MG63 (cell line): ENCODE measurements around the gene PRDM2. TPM values are rescaled to one million over a fixed set of nuclear protein-coding genes. Genes with fewer than 3 reads are reported as not detected.
A peak's percentile ranks its signal among the peaks of the same experiment; 100 is the strongest.

ENCODE experiments used
- DNase-seq: peaks from one replicate; pipeline ENCODE4 v3.0.0-alpha.2; 2020
- H3K27me3 ChIP-seq: fragments of 250-450 bp; sonication (Bioruptor Pico); 2 replicates; pipeline ENCODE4 v1.5.1; 2020; ENCODE audit warnings: mild to moderate bottlenecking, moderate library complexity
- H3K36me3 ChIP-seq: fragments of 250-450 bp; sonication (Bioruptor Pico); 2 replicates; pipeline ENCODE4 v1.5.1; 2020; ENCODE audit warnings: mild to moderate bottlenecking, moderate library complexity
- H3K4me3 ChIP-seq: fragments of 250-450 bp; sonication (Bioruptor Pico); 2 replicates; pipeline ENCODE4 v1.5.1; 2020; ENCODE audit warnings: mild to moderate bottlenecking, moderate library complexity
- H3K9me3 ChIP-seq: fragments of 250-450 bp; sonication (Bioruptor Pico); 2 replicates; pipeline ENCODE4 v1.5.1; 2020; ENCODE audit warnings: mild to moderate bottlenecking, moderate library complexity
- total RNA-seq: library from RNA; depleted of rRNA; stranded (reverse); fragments of >200 nt; shearing (Covaris generic); gene quantifications from 2 replicates; pipeline ENCODE4 v1.2.3, GENCODE V29; 2014; ENCODE audit warnings: low replicate concordance

The PRDM2 gene
- total RNA-seq, 1 experiment from 2014 or later, result 0.79 TPM

GRCh38 chr1:13769830-13770229 is 69.8 kb downstream of the PRDM2 start:
- Histone ChIP-seq H3K9me3 (no peaks in the 10 kb centered on the region), H3K36me3 (peaks cover 35% of the 10 kb centered on the region), H3K4me3 (no peak overlapping the region), H3K27me3 (no peaks in the 10 kb centered on the region)
- DNase-seq, result no peak

GRCh38 chr1:13770743-13771142 is 70.8 kb downstream of the PRDM2 start:
- Histone ChIP-seq H3K9me3 (no peaks in the 10 kb centered on the region), H3K27me3 (no peaks in the 10 kb centered on the region), H3K36me3 (peaks cover 44% of the 10 kb centered on the region), H3K4me3 (no peak overlapping the region)
- DNase-seq, result no peak

GRCh38 chr1:13771745-13772144 is 71.8 kb downstream of the PRDM2 start:
- H3K27me3 ChIP-seq, result no peaks in the 10 kb centered on the region
- H3K4me3 ChIP-seq, result no peak overlapping the region
- peaks cover 54% of the 10 kb centered on the region for H3K36me3 ChIP-seq
- H3K9me3 ChIP-seq, result no peaks in the 10 kb centered on the region
- no peak for DNase-seq

- Histone ChIP-seq H3K27me3 (no peaks in the 10 kb centered on the region), H3K4me3 (no peak overlapping the region), H3K9me3 (no peaks in the 10 kb centered on the region), H3K36me3 (peaks cover 56% of the 10 kb centered on the region)
- no peak for DNase-seq
Measured at GRCh38 chr1:13772271-13772670, 72.3 kb downstream of the PRDM2 start.

- Histone ChIP-seq H3K9me3 (no peaks in the 10 kb centered on the region), H3K36me3 (peaks cover 64% of the 10 kb centered on the region), H3K27me3 (no peaks in the 10 kb centered on the region), H3K4me3 (no peak overlapping the region)
- no peak for DNase-seq
Measured at GRCh38 chr1:13774121-13774520, 74.1 kb downstream of the PRDM2 start.

- Histone ChIP-seq H3K4me3 (no peak overlapping the region), H3K36me3 (peaks cover 64% of the 10 kb centered on the region), H3K27me3 (no peaks in the 10 kb centered on the region), H3K9me3 (no peaks in the 10 kb centered on the region)
- no peak for DNase-seq
Measured at GRCh38 chr1:13775459-13775858, 75.5 kb downstream of the PRDM2 start.

- H3K36me3 ChIP-seq, result peaks cover 65% of the 10 kb centered on the region
Measured at GRCh38 chr1:13775916-13776315, 75.9 kb downstream of the PRDM2 start.

GRCh38 chr1:13778431-13778830 is 78.4 kb downstream of the PRDM2 start:
- H3K9me3 ChIP-seq, result no peaks in the 10 kb centered on the region
- no peaks in the 10 kb centered on the region for H3K27me3 ChIP-seq
- no peak for DNase-seq
- peaks cover 78% of the 10 kb centered on the region for H3K36me3 ChIP-seq
- no peak overlapping the region for H3K4me3 ChIP-seq

More at GRCh38 chr1:13775916-13776315, 75.9 kb downstream of the PRDM2 start:
- no peaks in the 10 kb centered on the region for H3K27me3 ChIP-seq
- no peak overlapping the region for H3K4me3 ChIP-seq
- H3K9me3 ChIP-seq, result no peaks in the 10 kb centered on the region
- no peak for DNase-seq

GRCh38 chr1:13779930-13780329 is 79.9 kb downstream of the PRDM2 start:
- DNase-seq, result peak; percentile 43
- Histone ChIP-seq H3K36me3 (peaks cover 80% of the 10 kb centered on the region), H3K4me3 (no peak overlapping the region), H3K27me3 (no peaks in the 10 kb centered on the region), H3K9me3 (no peaks in the 10 kb centered on the region)

GRCh38 chr1:13780780-13781179 is 80.8 kb downstream of the PRDM2 start:
- Histone ChIP-seq H3K27me3 (no peaks in the 10 kb centered on the region), H3K9me3 (no peaks in the 10 kb centered on the region), H3K36me3 (peaks cover 74% of the 10 kb centered on the region), H3K4me3 (no peak overlapping the region)
- no peak for DNase-seq

- Histone ChIP-seq H3K36me3 (peaks cover 70% of the 10 kb centered on the region), H3K4me3 (no peak overlapping the region), H3K9me3 (no peaks in the 10 kb centered on the region), H3K27me3 (no peaks in the 10 kb centered on the region)
- no peak for DNase-seq
Measured at GRCh38 chr1:13781228-13781627, 81.2 kb downstream of the PRDM2 start.

GRCh38 chr1:13781907-13782633 is 82.1 kb downstream of the PRDM2 start:
- no peak overlapping the region for H3K4me3 ChIP-seq
- no peak for DNase-seq
- H3K36me3 ChIP-seq, result peaks cover 70% of the 10 kb centered on the region
- H3K27me3 ChIP-seq, result no peaks in the 10 kb centered on the region
- no peaks in the 10 kb centered on the region for H3K9me3 ChIP-seq

GRCh38 chr1:13782634-13783360 is 82.8 kb downstream of the PRDM2 start:
- no peak for DNase-seq

GRCh38 chr1:13783551-13783950 is 83.6 kb downstream of the PRDM2 start:
- Histone ChIP-seq H3K27me3 (no peaks in the 10 kb centered on the region), H3K9me3 (no peaks in the 10 kb centered on the region), H3K36me3 (peaks cover 75% of the 10 kb centered on the region), H3K4me3 (no peak overlapping the region)
- DNase-seq, result no peak

More at GRCh38 chr1:13782634-13783360, 82.8 kb downstream of the PRDM2 start:
- no peaks in the 10 kb centered on the region for H3K9me3 ChIP-seq
- H3K36me3 ChIP-seq, result peaks cover 75% of the 10 kb centered on the region
- no peaks in the 10 kb centered on the region for H3K27me3 ChIP-seq
- H3K4me3 ChIP-seq, result no peak overlapping the region

GRCh38 chr1:13784971-13785370 is 85.0 kb downstream of the PRDM2 start:
- peaks cover 68% of the 10 kb centered on the region for H3K36me3 ChIP-seq
- H3K27me3 ChIP-seq, result no peaks in the 10 kb centered on the region
- no peaks in the 10 kb centered on the region for H3K9me3 ChIP-seq
- DNase-seq, result no peak
- H3K4me3 ChIP-seq, result no peak overlapping the region

- H3K4me3 ChIP-seq, result no peak overlapping the region
- H3K9me3 ChIP-seq, result no peaks in the 10 kb centered on the region
- peaks cover 58% of the 10 kb centered on the region for H3K36me3 ChIP-seq
- no peak for DNase-seq
- H3K27me3 ChIP-seq, result no peaks in the 10 kb centered on the region
Measured at GRCh38 chr1:13786541-13786940, 86.6 kb downstream of the PRDM2 start.

- no peaks in the 10 kb centered on the region for H3K27me3 ChIP-seq
- H3K36me3 ChIP-seq, result peaks cover 52% of the 10 kb centered on the region
- H3K9me3 ChIP-seq, result no peaks in the 10 kb centered on the region
- H3K4me3 ChIP-seq, result no peak overlapping the region
- no peak for DNase-seq
Measured at GRCh38 chr1:13788795-13789194, 88.8 kb downstream of the PRDM2 start.
